ENCODE data around the gene SDHAF4.
"Not testable (repeated sequence)": the region's sequence is repeated elsewhere in the genome, so short reads cannot be mapped to it uniquely, and the experiment has no call there.

The SDHAF4 gene

GRCh38 chr6:70593118-70593486, 26.4 kb downstream of the SDHAF4 start:
- DNase-seq = no peak

- no peak for DNase-seq
These were observed 32.5 kb downstream of the SDHAF4 start for GRCh38 chr6:70599187-70599586.

GRCh38 chr6:70601014-70601413, 34.3 kb downstream of the SDHAF4 start:
- DNase-seq = no peak

GRCh38 chr6:70604254-70604653, 37.5 kb downstream of the SDHAF4 start:
- no peak for DNase-seq

- DNase-seq = not testable (repeated sequence)
These were observed 40.6 kb downstream of the SDHAF4 start for GRCh38 chr6:70607371-70607770.

- not testable (repeated sequence) for DNase-seq
These were observed 42.5 kb downstream of the SDHAF4 start for GRCh38 chr6:70609181-70609580.

GRCh38 chr6:70616728-70617260, 50.1 kb downstream of the SDHAF4 start:
- no peak for DNase-seq

- DNase-seq = no peak
These were observed 54.0 kb downstream of the SDHAF4 start for GRCh38 chr6:70620746-70621145.

GRCh38 chr6:70622461-70622860, 55.7 kb downstream of the SDHAF4 start:
- DNase-seq = no peak

GRCh38 chr6:70625436-70625835, 58.7 kb downstream of the SDHAF4 start:
- DNase-seq = no peak

- no peak for DNase-seq
These were observed 60.9 kb downstream of the SDHAF4 start for GRCh38 chr6:70627500-70628254.

- peak in 1 of 2 experiments; percentile 5 for DNase-seq
These were observed 63.2 kb downstream of the SDHAF4 start for GRCh38 chr6:70629929-70630328.

GRCh38 chr6:70633870-70634269, 67.1 kb downstream of the SDHAF4 start:
- DNase-seq = no peak

- no peak for DNase-seq
These were observed 69.9 kb downstream of the SDHAF4 start for GRCh38 chr6:70636596-70636995.

- no peak for DNase-seq
These were observed 71.7 kb downstream of the SDHAF4 start for GRCh38 chr6:70638468-70638867.
